Ovary (tissue), 1 donor: Measurements from ENCODE around the gene SH2D6.

Experiments used
- EP300 ChIP-seq: sonication (generic); formaldehyde crosslinking; IDR thresholded peaks from one replicate; pipeline ENCODE4 v1.6.1; 2017; ENCODE audit warnings: antibody characterized with exemption
- POLR2A ChIP-seq: fragments of 450-650 bp; IDR thresholded peaks from one replicate; pipeline ENCODE4 v1.6.1; 2017; ENCODE audit warnings: antibody characterized with exemption, mild to moderate bottlenecking, moderate library complexity

DNA sequence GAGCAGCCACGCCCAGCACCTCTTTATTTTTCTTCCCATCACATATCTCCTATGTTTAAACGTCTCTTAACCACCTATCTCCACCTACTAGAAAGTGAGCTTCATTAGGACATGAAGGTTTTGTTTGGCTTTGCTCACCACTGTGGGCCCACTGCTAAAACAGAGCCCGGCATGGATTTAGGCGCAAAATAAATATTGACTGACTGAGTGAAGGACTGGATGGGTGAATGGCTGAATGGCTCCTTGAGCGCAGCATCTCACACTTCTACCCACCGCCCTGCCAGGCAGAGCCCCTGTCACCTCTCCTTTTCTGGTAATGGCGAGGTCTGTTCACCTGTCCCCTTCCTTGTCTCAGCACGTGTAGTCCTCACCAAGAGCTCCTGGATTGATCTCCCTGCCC is 18.5 kb upstream of the SH2D6 start:
- TF ChIP-seq EP300 (no peak), POLR2A (no peak)
